GM19099 (cell line): ENCODE results near the gene FKBP14.

ENCODE experiments used
- POLR2A ChIP-seq: IDR thresholded peaks from 3 replicates; pipeline ENCODE4 v1.6.1; 2011; ENCODE audit warnings: low read depth; ENCODE audit not compliant: insufficient read length; ENCODE audit errors: extremely low read depth

FKBP14 gene

DNA sequence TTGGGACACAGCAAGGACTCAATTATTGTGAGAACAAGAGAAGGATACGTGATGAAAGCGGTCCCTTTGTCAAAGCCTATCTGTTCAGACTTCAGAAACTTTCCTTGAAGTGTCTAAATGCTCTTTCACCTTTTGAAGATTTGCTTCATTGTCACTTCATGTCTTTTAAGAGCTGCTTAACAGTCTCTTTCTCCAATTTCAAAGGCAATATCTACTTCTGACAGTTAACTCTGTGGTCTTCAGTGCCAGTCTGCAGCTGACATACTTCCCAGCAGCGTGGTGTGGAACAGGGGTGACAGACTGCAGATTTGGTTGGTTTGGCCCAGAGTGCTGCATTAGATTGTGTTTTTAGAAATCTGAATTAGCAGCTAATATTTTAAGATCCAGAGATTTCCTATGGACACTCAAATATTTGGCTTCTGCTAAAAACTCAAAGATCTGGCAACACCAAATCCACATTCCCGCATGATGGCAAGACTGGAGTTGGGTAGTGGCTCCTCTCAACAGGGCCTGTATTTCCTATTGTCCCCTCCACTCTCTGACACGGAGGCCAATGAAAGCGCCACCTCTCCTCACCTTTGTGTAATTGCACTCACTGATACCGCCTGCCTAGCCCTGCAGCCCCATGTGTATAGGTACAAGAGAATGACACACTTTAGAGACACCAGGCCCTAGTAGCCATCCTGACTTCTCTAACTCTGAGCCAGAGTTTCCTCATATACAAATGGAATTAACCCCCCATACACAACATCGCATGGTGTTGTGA is 48.4 kb downstream of the FKBP14 start:
- no peak for TF ChIP-seq POLR2A

DNA sequence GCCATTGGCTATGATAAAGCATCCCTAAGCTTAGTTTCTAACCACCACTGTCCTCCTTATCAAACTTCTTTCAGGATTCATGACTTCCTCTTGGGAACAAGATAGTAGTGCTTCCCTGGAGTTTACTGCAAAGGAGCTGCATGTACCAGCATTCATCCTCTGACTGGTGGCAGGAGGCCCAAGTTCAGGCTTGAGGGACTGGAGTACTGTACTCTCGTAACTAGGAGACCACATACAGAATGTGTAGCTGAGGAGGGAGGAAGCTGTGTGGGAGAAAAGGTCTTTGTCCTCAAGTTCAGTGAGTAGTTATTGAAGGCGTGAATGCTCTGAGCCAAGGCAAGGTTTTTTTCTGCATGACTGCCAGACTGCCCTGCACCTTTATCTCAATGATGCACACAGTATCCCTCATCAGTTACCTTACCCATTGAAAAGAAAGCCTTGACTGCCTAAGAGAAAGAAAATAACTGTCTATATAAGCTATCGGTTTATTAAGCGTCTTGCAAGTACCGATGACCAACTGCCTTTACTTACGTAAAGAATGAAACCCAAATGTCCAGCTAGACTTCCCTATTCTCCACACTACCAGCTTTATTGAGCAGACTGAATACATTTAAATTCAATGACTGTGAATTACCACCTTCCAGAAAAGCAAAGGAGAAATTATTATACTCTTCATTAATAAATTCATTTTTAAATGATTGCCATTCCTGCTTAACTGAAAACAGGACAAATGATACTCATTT is 49.7 kb downstream of the FKBP14 start:
- TF ChIP-seq POLR2A, result no peak

DNA sequence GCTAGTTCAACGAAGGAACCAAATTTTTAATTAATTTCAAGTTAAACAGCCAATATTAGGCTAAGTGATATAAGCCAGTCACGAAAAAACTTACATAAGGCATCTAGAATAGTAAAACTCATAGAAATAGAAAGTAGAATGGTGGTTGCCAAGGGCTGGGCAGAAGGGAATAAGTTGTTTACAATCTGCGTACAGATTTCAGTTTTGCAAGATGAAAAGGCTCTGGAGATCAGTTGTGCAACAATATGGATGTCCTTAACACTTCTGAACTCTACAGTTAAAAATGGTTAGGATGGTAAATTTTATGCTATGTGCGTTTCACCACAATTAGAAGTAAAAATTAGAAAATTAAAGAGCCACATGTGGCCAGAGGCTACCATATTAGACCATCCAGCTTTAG is 50.2 kb downstream of the FKBP14 start:
- no peak for TF ChIP-seq POLR2A

DNA sequence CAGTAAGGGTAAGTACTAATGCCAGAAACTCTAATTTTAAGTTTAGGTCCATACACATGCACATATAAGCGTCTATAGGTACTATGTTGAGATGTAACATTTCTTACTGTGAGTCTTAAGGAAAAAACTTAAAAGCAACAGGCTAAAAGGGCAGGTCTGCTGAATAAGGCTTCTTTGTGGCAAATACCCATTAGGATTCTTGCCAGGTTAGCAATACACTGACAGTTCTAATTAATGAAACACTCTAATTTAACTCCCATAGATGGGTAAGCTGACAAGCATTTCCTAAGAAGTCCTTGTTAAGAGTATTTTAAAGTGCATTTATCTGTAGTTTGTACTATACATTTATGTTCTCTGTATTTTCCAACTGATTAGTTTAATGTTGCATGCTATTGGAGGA is 50.9 kb downstream of the FKBP14 start:
- no peak for TF ChIP-seq POLR2A

DNA sequence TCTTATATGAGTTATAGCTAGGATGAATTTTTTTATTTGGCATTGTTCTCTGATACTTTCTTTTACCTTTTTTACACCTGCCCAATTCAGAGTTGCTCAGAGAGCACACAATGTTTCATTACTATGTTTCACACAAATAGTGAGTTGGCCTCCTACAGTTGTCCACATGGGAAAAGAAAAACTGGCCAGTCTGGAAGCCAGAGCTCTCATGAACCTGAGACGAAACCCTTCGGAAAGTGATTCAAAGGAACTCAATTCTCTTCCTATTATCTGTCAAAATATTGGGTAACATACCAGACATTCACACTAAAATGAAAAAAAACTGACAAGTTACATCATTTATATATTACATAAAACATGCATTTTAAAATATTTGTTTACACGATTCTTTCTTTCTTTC is 52.2 kb downstream of the FKBP14 start:
- TF ChIP-seq POLR2A, result no peak

DNA sequence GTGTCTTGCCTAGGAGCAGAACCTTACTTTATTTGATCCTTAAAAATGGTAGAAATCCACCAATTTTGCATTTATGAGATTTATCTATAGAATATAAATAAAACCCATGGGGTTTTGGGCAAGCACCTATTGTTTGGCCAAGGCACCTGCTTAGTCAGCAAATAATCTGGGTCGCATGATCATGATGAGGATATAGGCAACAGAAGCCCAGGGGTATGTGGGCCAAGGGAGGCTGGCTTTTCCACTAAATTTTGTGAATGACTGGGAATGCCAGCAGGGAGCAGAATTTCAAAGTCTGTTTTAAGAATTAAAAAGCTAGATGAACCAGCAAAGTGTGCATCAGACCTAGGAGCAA is 54.2 kb downstream of the FKBP14 start:
- TF ChIP-seq POLR2A, result no peak

DNA sequence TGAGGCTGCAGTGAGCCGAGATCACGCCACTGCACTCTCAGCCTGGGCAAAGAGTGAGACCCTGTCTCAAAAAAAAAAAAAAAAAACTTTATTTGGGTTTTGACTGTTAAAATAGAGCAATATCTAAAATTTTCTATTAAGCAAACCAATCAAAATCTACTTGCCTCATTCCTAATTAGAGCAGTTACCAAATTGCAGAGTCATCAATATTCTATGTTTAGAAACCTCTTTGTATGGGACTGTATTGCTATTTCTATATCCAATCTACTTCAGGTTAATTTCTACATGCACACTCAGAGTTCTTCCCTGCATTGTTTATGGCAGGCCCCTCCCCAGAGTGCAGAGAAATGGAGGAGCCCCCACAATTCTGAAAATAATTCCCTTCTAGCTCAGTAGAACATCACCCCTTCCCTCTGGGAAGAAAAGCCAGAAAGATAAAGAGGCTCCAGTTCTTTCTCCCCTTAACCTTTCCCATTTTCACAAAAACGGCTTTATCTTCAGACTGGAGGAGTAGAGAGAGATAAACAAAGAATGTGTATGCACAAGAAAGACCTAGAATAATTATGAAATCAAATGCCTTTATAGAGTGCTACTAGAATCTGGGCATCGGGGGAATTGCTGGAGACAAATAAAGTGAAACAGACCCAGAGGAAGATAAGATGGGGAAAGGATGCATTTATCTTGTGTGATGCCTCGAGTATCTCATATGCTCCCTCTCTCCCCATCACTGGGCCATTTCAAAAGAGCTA is 54.8 kb downstream of the FKBP14 start:
- TF ChIP-seq POLR2A, result no peak

DNA sequence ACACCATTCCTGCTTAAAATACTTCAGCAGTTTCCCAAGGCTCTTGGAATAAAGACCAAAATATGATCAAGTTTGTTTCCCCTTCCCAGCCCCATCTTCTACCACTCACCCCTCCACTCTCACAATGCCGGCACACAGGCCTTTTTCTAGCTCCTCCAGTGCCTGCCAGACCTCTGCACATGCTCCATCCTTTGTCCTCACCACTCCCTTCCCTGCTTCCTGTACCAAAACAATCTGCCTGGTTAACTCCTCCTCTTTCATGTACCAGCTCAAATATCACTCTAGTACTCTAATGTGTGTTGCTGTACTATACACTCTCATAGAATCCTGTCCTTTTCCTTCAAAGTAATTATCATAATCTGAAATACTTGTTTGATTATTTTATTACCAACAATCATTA is 56.3 kb downstream of the FKBP14 start:
- TF ChIP-seq POLR2A, result no peak

DNA sequence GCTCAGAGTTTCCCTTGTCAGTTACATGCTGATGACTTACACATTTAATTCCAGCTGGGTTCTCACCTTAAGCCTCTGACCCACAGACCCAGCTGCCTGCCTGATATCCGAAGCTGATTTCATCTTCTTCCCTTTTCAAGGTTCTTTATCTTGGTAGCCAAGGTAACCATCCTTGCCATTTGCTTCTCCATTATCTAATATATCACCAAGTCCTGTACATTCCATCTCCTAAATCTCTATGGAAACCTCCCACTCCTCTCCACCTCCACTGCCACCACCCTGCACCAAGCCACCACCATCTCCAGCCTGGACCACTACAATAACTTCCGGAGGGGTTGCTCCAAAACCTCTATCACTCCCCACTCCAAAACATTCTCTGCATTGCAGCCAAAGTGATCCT is 56.8 kb downstream of the FKBP14 start:
- TF ChIP-seq POLR2A, result no peak

DNA sequence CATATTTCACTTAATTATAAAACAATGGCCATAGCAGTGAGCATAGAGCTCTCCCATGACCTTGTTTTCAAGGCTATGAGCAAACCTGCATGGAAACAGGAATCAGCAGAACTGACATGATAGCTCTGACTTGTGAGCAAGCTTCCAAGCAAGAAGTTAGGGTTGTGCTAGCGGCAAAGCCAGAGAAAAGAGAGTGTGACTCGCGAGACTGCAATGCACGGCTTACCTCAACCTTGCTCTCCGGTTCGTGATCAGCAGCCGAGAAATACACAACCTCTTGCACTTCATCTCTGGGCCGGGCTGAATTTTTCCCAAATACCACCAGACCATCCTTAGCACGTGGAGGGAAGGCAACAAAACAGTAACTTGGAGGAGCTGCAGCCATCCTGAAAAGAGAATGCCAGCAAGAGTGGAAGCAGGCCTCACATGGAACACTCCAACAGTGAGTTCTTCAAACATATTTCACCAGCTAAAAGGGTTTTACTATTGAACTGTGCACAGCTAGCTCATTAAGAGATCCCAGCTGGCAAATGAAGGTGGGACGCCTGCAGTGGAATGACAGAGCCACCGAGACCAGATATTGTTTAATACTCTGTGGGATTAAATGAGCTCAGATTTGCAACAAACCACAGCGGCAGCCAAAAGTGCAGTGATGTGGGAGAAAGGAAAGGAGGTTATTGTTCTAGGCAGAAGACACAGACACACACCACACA is 57.7 kb downstream of the FKBP14 start:
- no peak for TF ChIP-seq POLR2A

DNA sequence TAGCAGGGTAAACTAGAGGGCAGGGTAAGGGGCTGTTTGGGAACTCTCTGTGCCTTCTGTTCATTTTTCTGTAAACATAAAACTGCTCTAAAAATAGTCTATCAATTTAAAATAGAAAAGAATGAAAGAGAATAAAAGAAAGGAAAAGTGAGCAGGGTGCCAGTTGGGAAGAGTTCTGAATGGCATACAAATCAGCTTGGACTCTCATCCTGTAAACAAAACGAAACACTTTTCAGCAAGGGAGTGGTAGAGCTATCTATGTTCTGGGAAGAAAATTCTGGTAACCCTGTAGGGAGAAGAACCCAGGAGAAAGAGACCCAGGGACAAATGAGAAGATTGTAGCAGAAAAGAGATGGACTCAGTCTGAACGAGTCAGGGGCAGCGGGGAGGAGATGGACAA is 61.5 kb downstream of the FKBP14 start:
- no peak for TF ChIP-seq POLR2A

DNA sequence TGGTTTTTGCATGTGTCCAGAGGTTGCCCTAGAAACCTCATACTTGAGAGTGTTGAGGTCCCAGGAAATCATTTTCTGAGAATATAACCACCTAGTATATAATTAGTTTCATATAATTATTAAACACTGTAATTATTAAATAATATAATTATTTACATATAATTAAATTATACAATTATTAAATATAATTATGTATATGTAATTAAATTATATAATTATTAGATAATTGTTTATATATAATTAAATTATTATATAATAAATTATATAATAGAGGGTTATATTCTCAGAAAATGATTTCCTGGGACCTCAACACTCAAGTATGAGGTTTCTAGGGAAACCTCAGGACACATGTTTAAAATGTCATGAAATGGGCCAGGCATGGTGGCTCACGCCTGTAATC is 64.5 kb downstream of the FKBP14 start:
- no peak for TF ChIP-seq POLR2A
